NCI-H774 (cell line): ENCODE results near the gene ERRFI1.

Source experiments
- DNase-seq: peaks from one replicate; lab custom pipeline; 2025; lab: John Stamatoyannopoulos, UW

ERRFI1 gene

DNA sequence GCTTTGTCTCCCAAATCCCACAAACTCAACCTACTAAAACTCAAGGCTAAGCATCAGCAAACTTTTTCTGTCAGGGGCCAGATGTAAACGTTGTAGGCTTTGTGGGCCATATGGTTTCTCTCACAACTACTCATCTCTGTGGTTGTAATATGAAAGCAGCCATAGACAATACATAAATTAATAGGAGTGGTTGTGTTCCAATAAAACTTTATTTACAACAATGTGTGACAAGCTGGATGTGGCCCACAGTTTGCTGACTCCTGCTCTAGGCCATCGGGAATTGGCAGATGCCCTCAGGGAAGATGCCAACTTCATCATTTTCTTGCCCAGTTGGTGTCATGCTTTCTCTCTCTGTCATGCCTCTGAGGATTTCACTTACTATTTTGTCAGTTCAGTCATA lies 17.5 kb upstream of the ERRFI1 start:
- DNase-seq = no peak

DNA sequence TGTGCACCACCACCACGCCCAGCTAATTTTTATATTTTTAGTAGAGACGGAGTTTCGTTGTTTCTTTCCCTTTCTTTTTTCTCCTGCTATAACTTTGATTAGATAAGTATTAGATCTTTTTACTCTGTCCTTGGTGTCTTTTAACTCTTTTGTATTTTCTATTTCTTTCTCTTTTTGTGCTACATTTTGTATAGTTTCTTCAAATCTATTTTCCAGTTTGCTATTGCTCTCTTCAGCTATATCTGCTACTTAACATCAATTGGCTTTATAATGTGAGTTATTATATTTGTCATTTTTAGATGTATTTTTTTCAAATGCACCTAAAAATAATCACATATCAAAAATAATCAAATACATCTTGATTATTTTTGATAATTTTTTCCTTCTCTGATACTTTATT lies 16.0 kb upstream of the ERRFI1 start:
- DNase-seq = no peak

DNA sequence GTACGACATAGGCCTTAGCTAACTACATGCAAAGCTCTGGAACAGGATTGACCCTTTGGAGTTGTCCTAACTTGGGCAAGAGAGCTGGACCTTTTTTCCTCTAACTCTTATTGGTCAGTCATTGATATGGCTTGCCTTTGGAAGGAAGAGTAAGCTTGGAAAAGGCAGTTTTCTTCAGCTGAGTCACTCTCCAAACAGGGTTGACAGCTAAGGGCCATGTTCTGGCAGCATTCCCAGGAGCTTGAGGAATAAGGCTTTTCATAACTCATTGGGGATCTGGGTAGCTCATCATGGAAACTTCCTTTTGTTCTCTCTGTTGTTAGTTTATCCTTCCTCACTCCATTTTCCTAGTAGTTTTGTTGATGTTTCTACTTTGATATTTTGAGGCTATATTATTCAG lies 14.5 kb upstream of the ERRFI1 start:
- DNase-seq = no peak

DNA sequence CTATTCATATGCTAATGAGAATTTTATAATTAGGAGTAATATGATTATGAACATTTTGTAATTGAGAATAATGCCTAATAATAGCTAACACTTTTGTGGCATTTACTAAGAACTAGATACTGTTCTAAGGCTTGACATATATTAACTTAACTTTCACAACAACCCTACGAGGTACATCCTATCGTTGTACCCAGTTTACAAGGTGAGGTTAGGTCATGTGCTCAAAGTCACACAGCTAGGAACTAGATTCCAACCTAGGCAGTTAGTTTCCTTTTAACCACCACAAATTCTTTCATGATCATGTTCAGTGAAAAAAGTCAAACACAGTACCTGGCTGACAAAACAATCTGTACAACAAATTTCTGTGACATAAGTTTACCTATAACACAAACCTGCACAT lies 13.0 kb upstream of the ERRFI1 start:
- DNase-seq = no peak

DNA sequence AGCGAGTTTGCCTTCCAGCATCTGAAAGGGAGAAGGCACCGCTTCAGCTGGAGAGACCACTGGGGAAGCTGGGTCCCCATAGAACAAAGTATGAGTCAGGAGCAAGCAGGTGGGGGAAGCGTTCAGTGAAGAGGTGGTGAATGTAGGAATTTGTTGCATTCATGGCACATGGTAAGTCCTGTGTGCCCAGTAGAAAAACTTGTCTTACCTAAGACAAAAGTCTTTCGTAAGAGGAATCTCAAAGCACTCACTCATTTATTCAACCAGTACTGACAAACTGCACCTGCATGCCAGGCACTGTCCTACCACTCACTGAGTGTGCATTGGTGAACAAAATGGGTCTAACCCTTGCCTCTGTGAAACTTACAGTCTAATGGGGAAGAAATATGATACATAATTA lies 9.2 kb upstream of the ERRFI1 start:
- no peak for DNase-seq

DNA sequence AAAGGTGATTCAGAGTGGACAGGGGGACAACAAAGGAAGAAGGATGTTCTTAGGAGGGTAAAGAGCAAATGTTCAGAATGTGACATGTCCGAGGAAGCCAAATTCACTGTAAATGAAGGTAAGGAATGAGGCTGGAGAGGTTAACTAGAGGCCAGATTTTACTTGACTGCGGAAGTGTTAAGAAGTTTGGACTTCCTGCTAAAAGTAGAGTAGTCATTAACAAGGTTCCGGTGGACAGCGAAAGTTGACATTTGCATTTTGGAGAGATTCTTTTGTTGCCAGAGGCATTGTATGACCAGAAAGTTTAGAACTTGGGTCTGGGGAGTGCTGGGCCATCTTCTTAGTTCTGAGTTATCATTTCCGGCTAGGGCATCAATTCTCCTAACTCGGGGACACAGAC lies 7.2 kb upstream of the ERRFI1 start:
- DNase-seq = no peak

DNA sequence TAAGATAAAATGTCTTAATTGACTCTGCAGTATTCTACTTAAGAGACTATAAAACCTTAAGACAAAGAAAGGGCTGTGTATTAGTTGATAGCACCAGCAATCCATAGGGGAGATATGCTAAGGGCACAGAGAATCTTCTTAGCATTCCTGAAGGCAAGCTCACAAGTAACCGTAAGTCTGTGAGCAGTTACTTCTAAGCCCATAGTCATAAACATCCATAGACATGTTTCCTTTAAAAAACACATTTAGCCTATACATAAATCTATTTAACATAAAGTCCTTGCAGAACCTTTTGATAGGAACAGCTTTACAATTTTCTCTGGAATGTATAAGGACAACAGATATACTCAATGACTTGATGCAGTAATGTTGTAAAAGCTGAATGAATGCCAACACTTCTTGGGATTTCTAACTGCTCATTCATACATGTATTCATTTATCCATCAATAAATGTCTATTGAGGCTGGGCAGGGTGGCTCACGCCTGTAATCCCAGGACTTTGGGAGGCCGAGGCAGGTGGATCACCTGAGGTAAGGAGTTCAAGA lies 6.3 kb upstream of the ERRFI1 start:
- no peak for DNase-seq

DNA sequence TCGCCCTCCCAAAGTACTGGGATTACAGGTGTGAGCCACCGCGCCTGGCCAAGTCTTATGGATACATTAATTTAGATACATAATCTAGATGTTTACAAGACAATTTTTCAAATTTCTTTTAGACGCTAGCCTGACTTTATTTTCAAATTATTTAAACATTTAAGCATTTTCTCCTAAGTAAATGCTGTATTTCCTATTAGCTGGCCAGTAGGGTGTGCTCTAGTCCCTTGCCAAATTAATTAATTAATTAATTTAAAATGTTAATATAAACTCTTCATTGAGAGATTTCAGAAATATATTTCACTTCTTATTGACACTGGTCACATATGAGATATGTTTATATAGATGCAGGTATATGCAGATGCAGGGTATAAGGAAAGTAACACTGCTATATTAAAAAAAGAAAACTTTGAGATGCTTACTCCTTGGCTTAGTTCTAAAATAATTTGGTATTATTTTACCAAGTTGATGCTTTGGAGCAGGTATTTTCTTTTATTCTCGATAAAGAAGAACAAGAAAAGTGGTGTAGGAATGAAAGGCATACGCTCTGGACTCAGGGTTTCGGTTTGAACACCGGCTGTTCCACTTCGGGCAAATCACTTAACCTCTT lies 5.2 kb upstream of the ERRFI1 start:
- no peak for DNase-seq

DNA sequence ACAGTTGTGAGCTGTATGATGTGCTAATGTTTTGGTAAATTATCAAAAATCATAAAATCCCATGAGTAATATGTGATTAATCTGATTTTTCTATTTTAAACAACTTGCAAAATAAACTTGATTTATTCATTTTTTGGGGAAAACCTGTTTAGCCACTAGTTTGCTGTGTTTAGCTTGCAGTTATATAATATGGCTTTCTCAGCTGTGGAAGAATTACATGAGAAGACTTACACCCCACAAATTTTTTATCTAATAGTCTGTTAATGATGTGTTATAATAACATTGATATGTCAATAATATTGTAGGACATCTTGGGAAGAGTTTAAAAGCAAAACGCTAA lies 2.4 kb upstream of the ERRFI1 start:
- DNase-seq = no peak

DNA sequence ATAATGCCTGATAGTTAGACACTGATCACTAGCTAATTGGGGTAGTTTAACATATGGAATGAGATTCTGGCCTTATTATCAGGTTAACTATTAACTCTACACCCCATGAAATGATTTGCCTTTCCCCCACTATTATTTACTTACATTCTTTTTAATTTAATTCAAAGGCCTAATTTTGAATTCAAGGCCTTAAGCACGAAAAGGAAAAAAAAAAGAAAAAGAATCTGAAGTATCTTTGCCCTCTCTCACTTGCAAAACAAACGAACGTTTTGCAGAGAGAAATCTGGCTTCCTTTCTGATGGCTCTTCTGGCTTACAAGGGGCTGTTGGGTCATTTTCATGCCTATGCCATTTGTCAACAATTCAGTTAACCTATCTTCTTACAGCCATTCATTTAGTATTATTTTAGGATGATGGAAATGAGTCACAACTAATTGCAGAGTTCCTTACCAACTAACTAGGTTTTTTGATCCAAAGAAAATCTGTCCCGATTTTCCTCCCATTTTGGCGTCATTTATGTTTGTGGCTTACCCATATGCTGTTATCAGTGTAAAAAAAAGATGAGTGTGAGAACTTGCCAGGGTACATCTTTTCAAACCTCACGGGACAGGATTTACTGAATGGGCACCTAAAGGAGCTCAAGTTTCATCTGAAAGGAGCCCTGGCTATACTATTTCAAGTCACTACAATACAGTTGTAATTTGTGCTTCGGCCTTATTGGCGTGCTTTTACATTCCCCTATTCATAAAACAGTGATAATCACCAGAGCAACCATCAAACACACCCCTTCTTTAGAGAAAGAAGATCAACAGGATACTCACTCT lies 1.9 kb upstream of the ERRFI1 start:
- DNase-seq = no peak

DNA sequence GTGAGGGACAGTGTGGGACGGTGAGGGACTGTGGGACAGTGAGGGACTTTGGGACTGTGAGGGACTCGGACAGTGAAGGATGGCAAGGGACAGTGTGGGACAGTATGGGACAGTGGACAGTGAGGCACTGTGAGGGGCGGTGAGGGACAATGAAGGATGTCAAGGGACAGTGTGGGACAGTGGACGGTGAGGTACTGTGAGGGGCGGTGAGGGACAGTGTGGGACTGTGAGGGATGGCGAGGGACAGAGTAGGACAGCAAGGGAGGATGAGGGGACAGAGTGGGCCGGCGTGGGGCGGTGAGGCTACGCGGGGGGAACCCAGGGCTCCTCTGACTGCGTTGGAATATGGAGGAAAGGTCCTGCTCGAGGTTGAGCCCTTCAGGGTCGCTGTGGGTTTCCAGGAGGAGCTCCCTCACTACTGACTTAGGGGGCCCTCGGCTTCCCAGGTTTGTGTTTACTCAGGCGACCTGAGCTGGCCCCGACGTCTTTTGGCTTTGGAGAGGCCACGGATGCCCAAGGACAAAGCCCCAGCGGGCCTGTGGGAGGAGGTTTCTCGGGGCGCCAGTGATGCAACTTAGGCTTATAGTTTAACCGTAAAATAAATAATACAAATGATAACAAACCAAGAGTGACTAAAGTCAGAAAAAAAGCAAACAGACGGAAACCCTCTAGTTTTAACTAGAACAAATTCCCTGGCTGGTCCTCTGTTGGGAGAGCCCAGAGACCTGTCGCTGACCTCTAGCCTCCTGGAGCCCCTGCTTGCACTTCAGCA lies 1.1 kb upstream of the ERRFI1 start:
- DNase-seq = no peak

DNA sequence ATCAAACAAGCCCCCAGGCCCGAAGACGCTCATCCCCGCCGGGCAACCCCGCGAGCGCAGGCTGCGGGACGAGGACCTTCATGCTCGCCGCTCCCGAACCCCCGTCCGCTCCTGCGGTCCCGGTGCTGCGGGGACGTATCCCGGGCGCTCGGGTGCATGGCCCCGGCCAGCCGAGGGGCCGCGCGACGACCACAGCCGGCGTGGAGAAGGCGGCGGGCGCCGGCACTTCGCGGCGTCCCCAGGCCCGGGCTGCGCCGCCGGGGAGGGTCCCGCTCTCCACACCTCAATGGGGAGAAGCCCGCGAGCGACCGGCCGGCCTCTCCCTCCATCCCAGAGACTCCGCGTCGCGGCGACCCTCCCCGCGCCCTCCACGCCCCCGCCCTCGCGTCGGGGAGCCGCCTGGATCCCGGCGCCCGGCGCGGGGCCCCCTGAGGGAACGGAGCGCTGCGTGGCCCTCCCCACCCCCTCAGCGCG lies 401 bp downstream of the ERRFI1 start:
- no peak for DNase-seq

DNA sequence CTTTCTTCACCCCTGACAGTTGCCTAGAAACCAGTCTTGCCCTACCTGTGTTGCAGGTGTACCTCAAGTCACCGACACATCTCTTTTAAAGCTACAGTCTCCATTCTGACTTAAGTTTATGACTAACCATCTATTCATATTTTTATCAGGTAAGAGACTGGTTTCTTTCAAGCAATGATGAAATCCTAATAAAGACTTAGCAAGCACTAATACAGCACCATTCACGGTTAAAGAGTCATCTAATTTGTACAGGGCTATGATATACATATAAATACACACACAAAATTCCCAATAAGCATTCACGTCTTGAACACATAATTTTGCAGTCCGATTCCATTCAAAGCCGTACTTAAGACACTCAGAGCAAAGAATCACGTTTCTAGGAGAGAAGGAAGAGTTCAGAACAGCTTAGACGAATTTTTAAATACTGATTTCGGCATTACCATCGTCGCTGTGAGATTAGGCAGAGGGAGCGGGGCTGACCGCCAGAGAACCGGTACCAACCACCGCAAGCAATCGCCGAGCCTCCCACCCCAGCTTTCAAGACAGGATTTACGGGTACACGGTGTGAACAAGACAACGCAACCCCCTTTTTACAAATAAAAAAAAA lies 943 bp downstream of the ERRFI1 start:
- DNase-seq = no peak

DNA sequence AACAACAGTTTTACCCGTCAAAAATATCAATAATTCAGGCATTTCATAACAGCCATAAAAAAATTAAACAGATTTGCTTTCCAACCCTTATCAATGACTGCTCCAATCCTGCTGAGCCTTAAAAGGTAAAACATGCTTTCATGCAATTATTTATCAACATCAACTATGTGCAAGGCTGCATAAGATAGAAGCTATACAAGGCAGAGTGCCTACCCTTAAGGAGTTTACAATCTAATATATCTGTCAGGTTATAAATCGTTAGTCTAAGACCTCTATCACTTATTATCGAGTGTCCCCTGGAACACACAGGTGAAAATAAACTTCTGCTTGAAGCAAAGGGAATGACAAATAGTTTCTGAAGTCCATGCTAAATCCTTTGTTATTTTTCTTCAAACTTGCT lies 1.8 kb downstream of the ERRFI1 start:
- no peak for DNase-seq

DNA sequence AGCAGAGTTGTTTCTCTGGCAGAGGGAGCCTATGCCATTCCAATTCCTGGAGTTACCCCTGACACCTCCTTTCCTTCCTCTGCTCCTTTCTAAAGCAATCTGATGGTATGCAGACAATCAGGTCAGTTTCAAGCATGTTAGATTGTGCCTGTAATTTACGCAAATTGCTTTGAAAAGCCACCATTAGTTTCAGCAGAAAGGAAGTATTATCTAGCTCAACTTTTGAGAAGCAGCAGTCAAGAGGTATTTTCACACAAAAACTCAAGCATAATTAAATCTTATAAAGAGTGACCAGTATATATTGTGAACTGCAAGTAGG lies 2.2 kb downstream of the ERRFI1 start:
- no peak for DNase-seq

DNA sequence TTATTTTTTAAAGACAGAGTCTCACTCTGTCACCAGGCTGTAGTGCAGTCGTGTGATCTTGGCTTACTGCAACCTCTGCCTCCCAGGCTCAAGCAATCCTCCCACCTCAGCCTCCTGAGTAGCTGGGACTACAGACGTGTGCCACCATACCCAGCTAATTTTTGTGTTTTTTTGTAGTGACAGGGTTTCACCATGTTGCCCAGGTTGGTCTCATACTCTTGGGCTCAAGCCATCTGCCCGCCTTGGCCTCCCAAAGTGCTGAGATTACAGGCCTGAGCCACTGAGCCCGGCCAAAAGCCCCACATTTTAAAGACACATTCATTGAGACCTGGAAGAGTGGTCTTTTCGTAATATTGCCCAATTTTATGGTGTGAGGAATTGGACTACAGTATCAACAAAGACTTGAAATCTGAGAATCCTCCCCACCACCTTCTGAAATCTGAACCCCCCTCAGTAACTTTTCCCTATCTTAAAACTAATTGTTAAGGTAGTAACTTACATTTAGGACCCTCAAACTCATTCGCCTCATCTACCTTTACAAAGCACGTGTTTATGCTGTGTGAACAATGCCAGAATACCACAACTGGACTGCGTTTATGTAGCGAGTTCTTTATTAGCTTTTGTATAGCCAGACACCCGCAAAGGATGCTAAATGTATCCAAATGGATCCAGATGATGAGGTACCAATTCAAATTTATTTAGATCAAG lies 2.7 kb downstream of the ERRFI1 start:
- no peak for DNase-seq

DNA sequence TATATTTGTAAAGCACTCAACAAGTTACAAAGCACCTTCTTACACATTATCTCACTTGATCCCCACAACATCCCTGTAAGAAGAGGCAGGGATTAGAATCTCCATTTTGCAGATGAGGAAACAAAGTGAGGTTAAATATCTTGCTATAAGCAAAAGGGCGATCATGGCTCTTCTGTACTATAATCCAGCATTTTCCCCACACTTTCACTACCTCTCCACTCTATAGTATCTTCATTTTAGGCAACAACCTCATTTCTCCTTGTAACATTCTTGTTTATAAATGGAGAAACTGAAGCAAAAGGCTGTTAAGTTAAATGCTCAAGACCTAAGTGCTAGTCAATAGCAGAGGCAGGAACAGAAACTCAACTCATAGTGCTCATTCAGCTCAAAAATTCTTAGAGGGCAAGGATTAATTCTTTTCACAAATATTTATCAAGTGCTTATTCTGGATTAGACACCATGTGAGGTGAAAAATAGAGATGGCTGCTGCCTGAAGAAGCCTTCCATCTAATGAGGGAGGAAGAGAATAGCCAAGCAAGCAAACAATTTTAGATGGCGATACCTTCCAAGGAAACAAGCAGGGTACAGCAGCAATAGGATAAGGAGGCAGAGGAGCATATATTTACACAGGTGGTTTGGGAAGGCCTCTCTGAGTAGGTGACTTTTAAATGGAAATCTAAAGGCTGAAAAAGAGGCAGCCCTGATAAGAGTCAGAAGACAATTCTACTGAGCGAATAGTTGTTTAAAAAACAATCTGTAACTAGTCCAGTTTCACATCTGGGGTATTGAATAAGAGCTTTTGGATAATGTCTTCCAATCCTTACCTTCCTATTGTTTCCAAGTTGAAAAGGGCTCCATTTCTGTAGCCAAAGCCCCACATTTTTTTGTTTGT lies 3.5 kb downstream of the ERRFI1 start:
- no peak for DNase-seq

DNA sequence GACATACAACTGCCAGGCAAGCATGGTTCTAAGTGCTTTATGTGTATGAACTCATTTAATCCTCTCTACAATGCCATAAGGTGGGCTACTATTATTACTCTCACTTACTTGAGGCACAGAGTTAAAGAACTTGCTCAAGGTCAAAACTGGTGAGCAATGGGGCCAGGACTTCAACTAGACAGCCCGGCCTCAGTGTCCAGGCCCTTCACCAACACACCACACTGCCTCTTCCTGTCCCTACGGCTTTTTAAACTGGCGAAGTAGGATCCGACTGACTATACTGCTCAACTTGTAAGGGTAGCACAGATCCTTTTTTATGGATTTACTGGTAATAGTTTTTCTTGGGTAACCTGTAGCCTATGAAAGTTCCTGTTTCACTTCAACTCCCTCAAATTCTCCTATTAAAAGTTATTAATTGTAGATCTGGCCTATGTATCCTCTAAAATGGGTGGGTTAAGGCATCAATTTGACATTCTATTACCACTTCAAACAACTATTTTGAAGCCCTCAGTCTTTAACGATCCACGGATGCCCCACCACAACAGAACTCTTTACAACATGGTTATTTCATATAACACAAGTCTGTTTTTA lies 4.3 kb downstream of the ERRFI1 start:
- DNase-seq = no peak

DNA sequence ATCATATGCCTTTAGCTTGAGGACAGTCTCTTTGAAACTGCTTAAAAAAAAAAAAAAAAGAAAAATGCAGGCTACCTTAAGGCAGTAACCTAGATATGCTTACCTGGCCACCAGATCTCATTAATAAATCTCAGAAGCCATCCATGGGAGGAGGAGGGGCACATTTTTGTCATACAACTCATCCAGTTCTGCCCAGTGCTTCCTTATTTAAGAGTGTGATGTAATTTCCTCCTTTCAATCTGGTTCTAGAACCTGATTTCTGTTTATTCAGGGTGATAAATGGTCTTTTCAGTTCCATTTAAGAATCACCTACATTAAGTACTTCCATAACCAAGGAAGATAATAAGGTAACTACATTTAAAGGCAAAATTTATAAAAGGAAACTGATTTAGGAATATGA lies 6.1 kb downstream of the ERRFI1 start:
- DNase-seq = no peak

DNA sequence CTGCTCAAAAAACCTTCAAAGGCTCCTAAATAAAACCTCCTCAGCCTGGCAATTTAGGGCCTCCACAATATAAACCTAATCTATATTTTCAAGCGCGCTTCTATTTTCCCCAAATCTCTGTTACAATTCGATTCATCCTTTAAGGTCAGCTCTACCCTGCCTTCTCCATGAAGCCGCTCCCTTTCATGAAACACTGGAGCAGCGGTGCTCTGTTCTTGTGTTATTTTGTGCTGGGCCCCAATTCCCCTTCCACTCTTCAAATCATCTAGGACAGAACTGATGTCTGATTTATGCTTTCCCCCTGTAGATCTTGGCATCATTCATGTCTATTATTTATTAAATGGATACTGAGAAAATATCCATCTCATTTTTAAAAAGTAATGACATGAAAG lies 6.9 kb downstream of the ERRFI1 start:
- DNase-seq = no peak
